Keratinocyte (primary cell): ENCODE data around the gene GTPBP6. TPM values are rescaled to one million over a fixed set of nuclear protein-coding genes. Genes with fewer than 3 reads are reported as not detected.

Experiments
- DNase-seq: peaks from one replicate; pipeline ENCODE4 v3.0.0-alpha.2; 2011; ENCODE audit warnings: low read depth, missing footprints, low spot score
- FAIRE-seq: peaks from 2 replicates; lab custom pipeline; 2011; peaks lifted over from hg19 to GRCh38; lab: Jason Lieb, UNC
- H2AFZ ChIP-seq: 2 replicates; pipeline ENCODE4 v1.6.0; 2012; ENCODE audit warnings: low read length, control low read depth, inconsistent platforms; ENCODE audit not compliant: control insufficient read depth
- H3K27ac ChIP-seq: 2 replicates; pipeline ENCODE4 v1.5.1; 2011; ENCODE audit warnings: low read length; ENCODE audit not compliant: control insufficient read depth, insufficient read depth
- H3K27me3 ChIP-seq: 3 replicates; pipeline ENCODE4 v1.6.0; 2011; ENCODE audit warnings: low read length; ENCODE audit not compliant: control insufficient read depth, insufficient read depth; ENCODE audit errors: extremely low read depth
- H3K36me3 ChIP-seq, 2 experiments: 2 replicates in 1 of 2; 3 replicates in 1 of 2; pipeline ENCODE4 v1.5.1; 2011; ENCODE audit warnings: low read length in 2 of 2, mild to moderate bottlenecking in 1 of 2; ENCODE audit not compliant: control insufficient read depth in 2 of 2, insufficient read depth in 2 of 2; ENCODE audit errors: extremely low read depth in 1 of 2
- H3K4me1 ChIP-seq: 3 replicates; pipeline ENCODE4 v1.5.1; 2011; ENCODE audit warnings: low read length; ENCODE audit not compliant: control insufficient read depth, insufficient read depth; ENCODE audit errors: extremely low read depth
- H3K4me2 ChIP-seq: 3 replicates; pipeline ENCODE4 v1.6.0; 2011; ENCODE audit warnings: low read depth, low read length; ENCODE audit not compliant: control insufficient read depth, insufficient read depth; ENCODE audit errors: extremely low read depth
- H3K4me3 ChIP-seq, 3 experiments: fragments of 200-600 bp in 1 of 3; sonication (generic) in 1 of 3; 2 replicates in 2 of 3; 3 replicates in 1 of 3; pipeline ENCODE4 v1.5.1; 2011 to 2016; ENCODE audit warnings: low read length in 3 of 3, mild to moderate bottlenecking in 3 of 3, control low read depth in 2 of 3, inconsistent platforms in 1 of 3, low read depth in 1 of 3, mixed read lengths in 1 of 3, mixed run types in 1 of 3, moderate library complexity in 1 of 3; ENCODE audit not compliant: control insufficient read depth in 2 of 3, insufficient read depth in 2 of 3; ENCODE audit errors: extremely low read depth in 1 of 3
- H3K79me2 ChIP-seq: 2 replicates; pipeline ENCODE4 v1.6.0; 2012; ENCODE audit warnings: low read length; ENCODE audit not compliant: control insufficient read depth, insufficient read depth
- H3K9ac ChIP-seq: 3 replicates; pipeline ENCODE4 v1.6.0; 2011; ENCODE audit warnings: low read length; ENCODE audit not compliant: control insufficient read depth, insufficient read depth; ENCODE audit errors: extremely low read depth
- H3K9me1 ChIP-seq: 3 replicates; pipeline ENCODE4 v1.6.0; 2011; ENCODE audit warnings: low read length; ENCODE audit not compliant: control insufficient read depth, insufficient read depth; ENCODE audit errors: extremely low read depth
- H3K9me3 ChIP-seq: 2 replicates; pipeline ENCODE4 v1.5.1; 2012; ENCODE audit warnings: low read depth, low read length; ENCODE audit not compliant: control insufficient read depth
- H4K20me1 ChIP-seq: 3 replicates; pipeline ENCODE4 v1.6.0; 2011; ENCODE audit warnings: low read length; ENCODE audit not compliant: control insufficient read depth, insufficient read depth; ENCODE audit errors: extremely low read depth
- EZH2 ChIP-seq: IDR thresholded peaks from one replicate; pipeline ENCODE4 v1.6.1; 2012; ENCODE audit warnings: inconsistent platforms, mild to moderate bottlenecking, low read length, moderate library complexity
- dilution Hi-C: fragments of 300-500 bp; cut with MboI; formaldehyde crosslinking; loops from one replicate; pipeline ENCODE4 v1.7.0; 2020; ENCODE audit warnings: low sequenced_read_pairs; ENCODE audit not compliant: extremely low pct_ligation_motif_present
- polyA plus RNA-seq, 5 experiments: library from polyadenylated mRNA; depleted of rRNA in 3 of 5; stranded (reverse) in 3 of 5; stranded (forward) in 1 of 5; unstranded in 1 of 5; fragments of >200 nt; gene quantifications; 1 replicate in 1 of 5; 2 replicates in 3 of 5; 3 replicates in 1 of 5; pipeline versions ENCODE4 v1.2.1 to v1.2.3, GENCODE V29; 2011 to 2012; ENCODE audit warnings: missing spikeins in 2 of 5, low read depth in 1 of 5, low replicate concordance in 1 of 5
- TF ChIP-seq, protein P1 (sequence below), 3 experiments: IDR thresholded peaks in 1 of 3; conservative IDR thresholded peaks in 1 of 3; optimal IDR thresholded peaks in 1 of 3; 2 replicates in 2 of 3; 3 replicates in 1 of 3; pipeline versions ENCODE3 to v1.5.1; 2011; ENCODE audit warnings: low read length in 3 of 3, mild to moderate bottlenecking in 3 of 3, moderate library complexity in 2 of 3, control low read depth in 1 of 3, inconsistent platforms in 1 of 3; ENCODE audit not compliant: insufficient read depth in 2 of 3; ENCODE audit errors: extremely low read depth in 1 of 3

Gene GTPBP6
- polyA plus RNA-seq, 1 donor (not counting 4 experiments of a cell fraction or from before 2014, with no cell fraction given), result 16.7 TPM

DNA sequence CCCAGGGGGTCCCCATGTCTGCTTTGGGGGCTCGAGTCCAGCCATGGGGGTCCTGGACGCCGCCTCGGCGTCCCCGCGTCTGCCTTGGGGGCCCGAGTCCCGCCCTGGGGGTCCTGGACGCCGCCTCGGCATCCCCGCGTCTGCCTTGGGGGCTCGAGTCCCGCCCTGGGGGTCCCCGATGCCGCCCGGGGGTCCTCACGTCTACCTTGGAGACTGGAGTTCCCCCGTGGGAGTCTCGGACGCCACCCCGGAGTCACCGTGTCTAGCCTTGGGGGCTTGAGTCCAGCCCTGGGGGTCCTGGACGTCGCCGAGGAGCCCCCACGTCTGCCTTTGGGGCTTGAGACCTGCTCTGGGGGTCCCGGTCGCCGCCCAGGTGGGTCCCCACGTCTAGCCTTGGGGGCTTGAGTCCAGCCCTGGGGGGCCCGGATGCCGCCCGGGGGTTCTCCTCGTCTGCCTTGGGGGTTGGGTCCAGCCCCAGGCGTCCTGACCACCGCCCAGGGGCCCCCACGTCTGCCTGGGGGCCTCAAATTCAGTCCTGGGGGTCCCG is 1.1 kb upstream of the GTPBP6 start:
- dilution Hi-C loops, result no loop called here
- peak overlapping the region; percentile 81 for H3K27ac ChIP-seq
- H3K4me2 ChIP-seq, result peak overlapping the region; percentile 93
- peak overlapping the region; percentile 94 for H3K9ac ChIP-seq
- H3K9me1 ChIP-seq, result no peaks in the 10 kb centered on the region
- peaks cover 2% of the 10 kb centered on the region for H3K9me3 ChIP-seq
- H3K79me2 ChIP-seq, result peaks cover 29% of the 10 kb centered on the region
- H3K4me3 ChIP-seq, result peak overlapping the region; percentile 79 to 98 (median 88)
- no peaks in the 10 kb centered on the region for H3K27me3 ChIP-seq
- H3K4me1 ChIP-seq, result peaks cover 8% of the 10 kb centered on the region
- DNase-seq (no peak), FAIRE-seq (no peak)
- H2AFZ ChIP-seq, result no peak overlapping the region
- TF ChIP-seq EZH2, result no peak
- TF ChIP-seq, protein P1, sequence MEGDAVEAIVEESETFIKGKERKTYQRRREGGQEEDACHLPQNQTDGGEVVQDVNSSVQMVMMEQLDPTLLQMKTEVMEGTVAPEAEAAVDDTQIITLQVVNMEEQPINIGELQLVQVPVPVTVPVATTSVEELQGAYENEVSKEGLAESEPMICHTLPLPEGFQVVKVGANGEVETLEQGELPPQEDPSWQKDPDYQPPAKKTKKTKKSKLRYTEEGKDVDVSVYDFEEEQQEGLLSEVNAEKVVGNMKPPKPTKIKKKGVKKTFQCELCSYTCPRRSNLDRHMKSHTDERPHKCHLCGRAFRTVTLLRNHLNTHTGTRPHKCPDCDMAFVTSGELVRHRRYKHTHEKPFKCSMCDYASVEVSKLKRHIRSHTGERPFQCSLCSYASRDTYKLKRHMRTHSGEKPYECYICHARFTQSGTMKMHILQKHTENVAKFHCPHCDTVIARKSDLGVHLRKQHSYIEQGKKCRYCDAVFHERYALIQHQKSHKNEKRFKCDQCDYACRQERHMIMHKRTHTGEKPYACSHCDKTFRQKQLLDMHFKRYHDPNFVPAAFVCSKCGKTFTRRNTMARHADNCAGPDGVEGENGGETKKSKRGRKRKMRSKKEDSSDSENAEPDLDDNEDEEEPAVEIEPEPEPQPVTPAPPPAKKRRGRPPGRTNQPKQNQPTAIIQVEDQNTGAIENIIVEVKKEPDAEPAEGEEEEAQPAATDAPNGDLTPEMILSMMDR (optimal IDR thresholded peaks at IDR 0.05 in 1 of 3, IDR thresholded peaks at IDR 0.05 in 1 of 3, conservative IDR thresholded peaks at IDR 0.05 in 1 of 3; ENCODE audit: extremely low read depth in 1 of 3, insufficient read depth in 2 of 3, low read length in 3 of 3), result no peak
- H3K36me3 ChIP-seq, result peaks cover 1 to 3% of the 10 kb centered on the region in 2 experiments
- no peaks in the 10 kb centered on the region for H4K20me1 ChIP-seq

DNA sequence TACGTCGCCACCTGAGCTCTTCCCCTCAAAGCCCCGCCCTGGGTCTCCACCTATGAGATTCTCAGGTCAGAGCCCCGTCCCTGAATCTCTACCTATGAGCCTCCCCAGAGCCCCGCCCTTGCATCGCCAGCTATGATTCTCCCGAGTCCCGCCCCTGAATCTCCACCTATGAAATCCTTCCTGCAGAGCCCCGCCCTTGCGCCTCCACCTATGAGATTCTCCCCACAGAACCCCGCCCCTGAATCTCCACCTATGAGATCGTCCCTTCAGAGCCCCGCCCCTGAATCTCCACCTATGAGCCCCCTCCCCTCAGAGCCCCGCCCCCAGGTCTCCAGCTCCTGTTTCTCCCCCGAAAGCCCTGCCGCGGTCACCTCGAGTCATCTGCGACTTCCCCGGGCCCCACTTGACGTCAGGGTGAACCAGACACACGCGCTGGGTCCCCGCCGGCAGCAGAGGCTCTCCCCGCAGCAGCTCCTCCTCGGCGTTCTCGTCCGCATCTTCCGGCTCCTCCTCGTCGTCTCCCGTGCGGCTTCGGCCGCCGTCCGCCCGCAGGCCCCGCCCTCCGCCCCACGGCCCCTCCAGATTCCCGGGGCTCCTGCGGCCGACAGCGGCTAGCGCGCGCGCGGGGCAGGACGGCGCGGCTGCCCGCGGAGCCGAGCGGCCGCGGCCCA is 393 bp downstream of the GTPBP6 start:
- H3K4me3 ChIP-seq, result peak overlapping the region; percentile 64 to 79 (median 70)
- dilution Hi-C loops, result no loop called here
- DNase-seq (peak; percentile 99), FAIRE-seq (no peak)
- peak overlapping the region; percentile 54 for H2AFZ ChIP-seq
- TF ChIP-seq, protein P1 (optimal IDR thresholded peaks at IDR 0.05 in 1 of 3, IDR thresholded peaks at IDR 0.05 in 1 of 3, conservative IDR thresholded peaks at IDR 0.05 in 1 of 3; ENCODE audit: extremely low read depth in 1 of 3, insufficient read depth in 2 of 3, low read length in 3 of 3), result no peak
- no peak for TF ChIP-seq EZH2
- no peaks in the 10 kb centered on the region for H4K20me1 ChIP-seq
- H3K27me3 ChIP-seq, result no peaks in the 10 kb centered on the region
- peaks cover 3 to 11% of the 10 kb centered on the region in 2 experiments for H3K36me3 ChIP-seq
- H3K4me2 ChIP-seq, result no peak overlapping the region
- H3K9me1 ChIP-seq, result no peaks in the 10 kb centered on the region
- H3K79me2 ChIP-seq, result peaks cover 29% of the 10 kb centered on the region
- H3K4me1 ChIP-seq, result peaks cover 8% of the 10 kb centered on the region
- peak overlapping the region; percentile 82 for H3K27ac ChIP-seq
- no peaks in the 10 kb centered on the region for H3K9me3 ChIP-seq
- H3K9ac ChIP-seq, result peak overlapping the region; percentile 91
